Lower leg skin (tissue), 3 donors: ENCODE data around the gene MEIOB.

ENCODE experiments used
- POLR2A ChIP-seq, 2 donors: fragments of 450-650 bp; IDR thresholded peaks; one replicate each; pipeline ENCODE4 v1.6.1; 2016 to 2017; ENCODE audit warnings: antibody characterized with exemption in 2 of 2, mild to moderate bottlenecking in 1 of 2, moderate library complexity in 1 of 2
- TF ChIP-seq, protein P1 (sequence below), 3 donors: fragments of 450-650 bp; IDR thresholded peaks; one replicate each; pipeline ENCODE4 v1.5.1; 2016; ENCODE audit warnings: antibody characterized with exemption in 3 of 3, mild to moderate bottlenecking in 3 of 3, moderate library complexity in 2 of 3

- TF ChIP-seq POLR2A (IDR thresholded peaks at IDR 0.05): no peak
- TF ChIP-seq, protein P1, sequence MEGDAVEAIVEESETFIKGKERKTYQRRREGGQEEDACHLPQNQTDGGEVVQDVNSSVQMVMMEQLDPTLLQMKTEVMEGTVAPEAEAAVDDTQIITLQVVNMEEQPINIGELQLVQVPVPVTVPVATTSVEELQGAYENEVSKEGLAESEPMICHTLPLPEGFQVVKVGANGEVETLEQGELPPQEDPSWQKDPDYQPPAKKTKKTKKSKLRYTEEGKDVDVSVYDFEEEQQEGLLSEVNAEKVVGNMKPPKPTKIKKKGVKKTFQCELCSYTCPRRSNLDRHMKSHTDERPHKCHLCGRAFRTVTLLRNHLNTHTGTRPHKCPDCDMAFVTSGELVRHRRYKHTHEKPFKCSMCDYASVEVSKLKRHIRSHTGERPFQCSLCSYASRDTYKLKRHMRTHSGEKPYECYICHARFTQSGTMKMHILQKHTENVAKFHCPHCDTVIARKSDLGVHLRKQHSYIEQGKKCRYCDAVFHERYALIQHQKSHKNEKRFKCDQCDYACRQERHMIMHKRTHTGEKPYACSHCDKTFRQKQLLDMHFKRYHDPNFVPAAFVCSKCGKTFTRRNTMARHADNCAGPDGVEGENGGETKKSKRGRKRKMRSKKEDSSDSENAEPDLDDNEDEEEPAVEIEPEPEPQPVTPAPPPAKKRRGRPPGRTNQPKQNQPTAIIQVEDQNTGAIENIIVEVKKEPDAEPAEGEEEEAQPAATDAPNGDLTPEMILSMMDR (IDR thresholded peaks at IDR 0.05): no peak
These were observed 34.8 kb upstream of the MEIOB start for GRCh38 chr16:1906846-1907165.
